CD4-positive, alpha-beta T cell treated with Interferon alpha-2 for 1 hour (primary cell): ENCODE data around the gene ARHGAP19.

ENCODE experiments used
- DNase-seq, 2 donors: peaks; one replicate each; pipeline ENCODE4 v3.0.0-alpha.2; 2020 to 2022

The ARHGAP19 gene

GRCh38 chr10:97292097-97292861, at the start of gene ARHGAP19:
Gene ARHGAP19, minus strand, starts transcription at chr10:97292637. Its CDS starts 10 bp downstream, at chr10:97292627.
- DNase-seq, result peak; percentile 95 to 97

GRCh38 chr10:97341416-97341815, 49.0 kb upstream of the ARHGAP19 start:
- DNase-seq, result no peak

GRCh38 chr10:97338041-97338440, 45.6 kb upstream of the ARHGAP19 start:
- no peak for DNase-seq

GRCh38 chr10:97336942-97337831, 44.8 kb upstream of the ARHGAP19 start:
- no peak for DNase-seq

GRCh38 chr10:97336446-97336845, 44.0 kb upstream of the ARHGAP19 start:
- no peak for DNase-seq

- DNase-seq, result no peak
Observed at GRCh38 chr10:97336006-97336405, 43.6 kb upstream of the ARHGAP19 start.

GRCh38 chr10:97335188-97335619, 42.8 kb upstream of the ARHGAP19 start:
- no peak for DNase-seq

GRCh38 chr10:97334370-97335175, 42.1 kb upstream of the ARHGAP19 start, which contains the start of gene FRAT2:
Gene FRAT2, minus strand, starts transcription at chr10:97334729. Its CDS starts 157 bp downstream, at chr10:97334572.
- peak; percentile 86 to 90 for DNase-seq

GRCh38 chr10:97333601-97334369, 41.3 kb upstream of the ARHGAP19 start:
- DNase-seq, result peak; percentile 16 to 45

- no peak for DNase-seq
Observed at GRCh38 chr10:97333351-97333600, 40.8 kb upstream of the ARHGAP19 start.

- DNase-seq, result no peak
Observed at GRCh38 chr10:97332591-97333350, 40.3 kb upstream of the ARHGAP19 start.

GRCh38 chr10:97331153-97331703, 38.8 kb upstream of the ARHGAP19 start:
- DNase-seq, result no peak

GRCh38 chr10:97329766-97330165, 37.3 kb upstream of the ARHGAP19 start:
- no peak for DNase-seq

GRCh38 chr10:97328646-97329453, 36.4 kb upstream of the ARHGAP19 start:
- DNase-seq, result no peak

GRCh38 chr10:97327348-97328294, 35.2 kb upstream of the ARHGAP19 start:
- DNase-seq, result no peak

GRCh38 chr10:97325754-97326153, 33.3 kb upstream of the ARHGAP19 start:
- no peak for DNase-seq

GRCh38 chr10:97323501-97323900, 31.1 kb upstream of the ARHGAP19 start:
- no peak for DNase-seq

- no peak for DNase-seq
Observed at GRCh38 chr10:97321804-97322190, 29.4 kb upstream of the ARHGAP19 start.
